ENCODE results near the gene MDM2. TPM values are rescaled to one million over a fixed set of nuclear protein-coding genes. Genes with fewer than 3 reads are reported as not detected.

The MDM2 gene
- total and polyA plus RNA-seq, 9 of the 15 experiments (the other 6 are each of a cell fraction or from before 2014, with no cell fraction given), result 13.6 to 100 (median 49.0) TPM

- TF ChIP-seq, protein P1, sequence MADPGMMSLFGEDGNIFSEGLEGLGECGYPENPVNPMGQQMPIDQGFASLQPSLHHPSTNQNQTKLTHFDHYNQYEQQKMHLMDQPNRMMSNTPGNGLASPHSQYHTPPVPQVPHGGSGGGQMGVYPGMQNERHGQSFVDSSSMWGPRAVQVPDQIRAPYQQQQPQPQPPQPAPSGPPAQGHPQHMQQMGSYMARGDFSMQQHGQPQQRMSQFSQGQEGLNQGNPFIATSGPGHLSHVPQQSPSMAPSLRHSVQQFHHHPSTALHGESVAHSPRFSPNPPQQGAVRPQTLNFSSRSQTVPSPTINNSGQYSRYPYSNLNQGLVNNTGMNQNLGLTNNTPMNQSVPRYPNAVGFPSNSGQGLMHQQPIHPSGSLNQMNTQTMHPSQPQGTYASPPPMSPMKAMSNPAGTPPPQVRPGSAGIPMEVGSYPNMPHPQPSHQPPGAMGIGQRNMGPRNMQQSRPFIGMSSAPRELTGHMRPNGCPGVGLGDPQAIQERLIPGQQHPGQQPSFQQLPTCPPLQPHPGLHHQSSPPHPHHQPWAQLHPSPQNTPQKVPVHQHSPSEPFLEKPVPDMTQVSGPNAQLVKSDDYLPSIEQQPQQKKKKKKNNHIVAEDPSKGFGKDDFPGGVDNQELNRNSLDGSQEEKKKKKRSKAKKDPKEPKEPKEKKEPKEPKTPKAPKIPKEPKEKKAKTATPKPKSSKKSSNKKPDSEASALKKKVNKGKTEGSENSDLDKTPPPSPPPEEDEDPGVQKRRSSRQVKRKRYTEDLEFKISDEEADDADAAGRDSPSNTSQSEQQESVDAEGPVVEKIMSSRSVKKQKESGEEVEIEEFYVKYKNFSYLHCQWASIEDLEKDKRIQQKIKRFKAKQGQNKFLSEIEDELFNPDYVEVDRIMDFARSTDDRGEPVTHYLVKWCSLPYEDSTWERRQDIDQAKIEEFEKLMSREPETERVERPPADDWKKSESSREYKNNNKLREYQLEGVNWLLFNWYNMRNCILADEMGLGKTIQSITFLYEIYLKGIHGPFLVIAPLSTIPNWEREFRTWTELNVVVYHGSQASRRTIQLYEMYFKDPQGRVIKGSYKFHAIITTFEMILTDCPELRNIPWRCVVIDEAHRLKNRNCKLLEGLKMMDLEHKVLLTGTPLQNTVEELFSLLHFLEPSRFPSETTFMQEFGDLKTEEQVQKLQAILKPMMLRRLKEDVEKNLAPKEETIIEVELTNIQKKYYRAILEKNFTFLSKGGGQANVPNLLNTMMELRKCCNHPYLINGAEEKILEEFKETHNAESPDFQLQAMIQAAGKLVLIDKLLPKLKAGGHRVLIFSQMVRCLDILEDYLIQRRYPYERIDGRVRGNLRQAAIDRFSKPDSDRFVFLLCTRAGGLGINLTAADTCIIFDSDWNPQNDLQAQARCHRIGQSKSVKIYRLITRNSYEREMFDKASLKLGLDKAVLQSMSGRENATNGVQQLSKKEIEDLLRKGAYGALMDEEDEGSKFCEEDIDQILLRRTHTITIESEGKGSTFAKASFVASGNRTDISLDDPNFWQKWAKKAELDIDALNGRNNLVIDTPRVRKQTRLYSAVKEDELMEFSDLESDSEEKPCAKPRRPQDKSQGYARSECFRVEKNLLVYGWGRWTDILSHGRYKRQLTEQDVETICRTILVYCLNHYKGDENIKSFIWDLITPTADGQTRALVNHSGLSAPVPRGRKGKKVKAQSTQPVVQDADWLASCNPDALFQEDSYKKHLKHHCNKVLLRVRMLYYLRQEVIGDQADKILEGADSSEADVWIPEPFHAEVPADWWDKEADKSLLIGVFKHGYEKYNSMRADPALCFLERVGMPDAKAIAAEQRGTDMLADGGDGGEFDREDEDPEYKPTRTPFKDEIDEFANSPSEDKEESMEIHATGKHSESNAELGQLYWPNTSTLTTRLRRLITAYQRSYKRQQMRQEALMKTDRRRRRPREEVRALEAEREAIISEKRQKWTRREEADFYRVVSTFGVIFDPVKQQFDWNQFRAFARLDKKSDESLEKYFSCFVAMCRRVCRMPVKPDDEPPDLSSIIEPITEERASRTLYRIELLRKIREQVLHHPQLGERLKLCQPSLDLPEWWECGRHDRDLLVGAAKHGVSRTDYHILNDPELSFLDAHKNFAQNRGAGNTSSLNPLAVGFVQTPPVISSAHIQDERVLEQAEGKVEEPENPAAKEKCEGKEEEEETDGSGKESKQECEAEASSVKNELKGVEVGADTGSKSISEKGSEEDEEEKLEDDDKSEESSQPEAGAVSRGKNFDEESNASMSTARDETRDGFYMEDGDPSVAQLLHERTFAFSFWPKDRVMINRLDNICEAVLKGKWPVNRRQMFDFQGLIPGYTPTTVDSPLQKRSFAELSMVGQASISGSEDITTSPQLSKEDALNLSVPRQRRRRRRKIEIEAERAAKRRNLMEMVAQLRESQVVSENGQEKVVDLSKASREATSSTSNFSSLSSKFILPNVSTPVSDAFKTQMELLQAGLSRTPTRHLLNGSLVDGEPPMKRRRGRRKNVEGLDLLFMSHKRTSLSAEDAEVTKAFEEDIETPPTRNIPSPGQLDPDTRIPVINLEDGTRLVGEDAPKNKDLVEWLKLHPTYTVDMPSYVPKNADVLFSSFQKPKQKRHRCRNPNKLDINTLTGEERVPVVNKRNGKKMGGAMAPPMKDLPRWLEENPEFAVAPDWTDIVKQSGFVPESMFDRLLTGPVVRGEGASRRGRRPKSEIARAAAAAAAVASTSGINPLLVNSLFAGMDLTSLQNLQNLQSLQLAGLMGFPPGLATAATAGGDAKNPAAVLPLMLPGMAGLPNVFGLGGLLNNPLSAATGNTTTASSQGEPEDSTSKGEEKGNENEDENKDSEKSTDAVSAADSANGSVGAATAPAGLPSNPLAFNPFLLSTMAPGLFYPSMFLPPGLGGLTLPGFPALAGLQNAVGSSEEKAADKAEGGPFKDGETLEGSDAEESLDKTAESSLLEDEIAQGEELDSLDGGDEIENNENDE (IDR thresholded peaks at IDR 0.05; ENCODE audit: low read depth, low read length), result no peak
- TF ChIP-seq MTA2 (IDR thresholded peaks at IDR 0.05; ENCODE audit: low read depth) (no peak), RFX5 (IDR thresholded peaks at IDR 0.05; ENCODE audit: low read depth, low read length) (no peak), ZNF274 (IDR thresholded peaks at IDR 0.05; ENCODE audit: borderline replicate concordance, low read depth, low read length) (no peak), HDAC1 (IDR thresholded peaks at IDR 0.05) (no peak), DMBX1 (CRISPR knock-in tag; IDR thresholded peaks at IDR 0.05; ENCODE audit: borderline replicate concordance) (no peak), ZBTB49 (CRISPR knock-in tag; IDR thresholded peaks at IDR 0.05; ENCODE audit: borderline replicate concordance) (no peak), HMG20A (CRISPR knock-in tag; conservative IDR thresholded peaks at IDR 0.05) (no peak), ZNF395 (CRISPR knock-in tag; IDR thresholded peaks at IDR 0.05) (no peak)
- TF ChIP-seq, protein P2, sequence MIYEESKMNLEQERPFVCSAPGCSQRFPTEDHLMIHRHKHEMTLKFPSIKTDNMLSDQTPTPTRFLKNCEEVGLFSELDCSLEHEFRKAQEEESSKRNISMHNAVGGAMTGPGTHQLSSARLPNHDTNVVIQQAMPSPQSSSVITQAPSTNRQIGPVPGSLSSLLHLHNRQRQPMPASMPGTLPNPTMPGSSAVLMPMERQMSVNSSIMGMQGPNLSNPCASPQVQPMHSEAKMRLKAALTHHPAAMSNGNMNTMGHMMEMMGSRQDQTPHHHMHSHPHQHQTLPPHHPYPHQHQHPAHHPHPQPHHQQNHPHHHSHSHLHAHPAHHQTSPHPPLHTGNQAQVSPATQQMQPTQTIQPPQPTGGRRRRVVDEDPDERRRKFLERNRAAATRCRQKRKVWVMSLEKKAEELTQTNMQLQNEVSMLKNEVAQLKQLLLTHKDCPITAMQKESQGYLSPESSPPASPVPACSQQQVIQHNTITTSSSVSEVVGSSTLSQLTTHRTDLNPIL (CRISPR knock-in tag; IDR thresholded peaks at IDR 0.05), result no peak
Observed at GRCh38 chr12:68893741-68894140, 85.8 kb downstream of the MDM2 start (continued).

Data from K562 (cell line).